ENCODE results near the gene AAMP.

AAMP gene

GRCh38 chr2:218245214-218245613, 24.7 kb downstream of the AAMP start:
- no peak for TF ChIP-seq CTCF (IDR thresholded peaks at IDR 0.05)
- Mint-ChIP-seq H3K4me3 (no peak overlapping the region), H3K9me3 (no peaks in the 10 kb centered on the region), H3K27ac (no peak overlapping the region), H3K36me3 (ENCODE audit: low read depth) (peaks cover 68% of the 10 kb centered on the region), H3K27me3 (ENCODE audit: low read depth, poor library complexity) (no peaks in the 10 kb centered on the region), H3K4me1 (no peaks in the 10 kb centered on the region)
- no peak for DNase-seq

GRCh38 chr2:218244665-218245064, 25.3 kb downstream of the AAMP start:
- no peak for DNase-seq
- Mint-ChIP-seq H3K27ac (no peak overlapping the region), H3K4me3 (no peak overlapping the region), H3K27me3 (ENCODE audit: low read depth, poor library complexity) (no peaks in the 10 kb centered on the region), H3K9me3 (no peaks in the 10 kb centered on the region), H3K4me1 (no peaks in the 10 kb centered on the region), H3K36me3 (ENCODE audit: low read depth) (peaks cover 68% of the 10 kb centered on the region)
- TF ChIP-seq CTCF (IDR thresholded peaks at IDR 0.05) = no peak

- Mint-ChIP-seq H3K4me1 (no peaks in the 10 kb centered on the region), H3K9me3 (no peaks in the 10 kb centered on the region), H3K4me3 (no peak overlapping the region), H3K36me3 (ENCODE audit: low read depth) (peaks cover 68% of the 10 kb centered on the region), H3K27ac (no peak overlapping the region), H3K27me3 (ENCODE audit: low read depth, poor library complexity) (no peaks in the 10 kb centered on the region)
- DNase-seq = no peak
- no peak for TF ChIP-seq CTCF (IDR thresholded peaks at IDR 0.05)
Observed at GRCh38 chr2:218244204-218244603, 25.7 kb downstream of the AAMP start.

GRCh38 chr2:218238887-218239286, 31.1 kb downstream of the AAMP start:
- no peak overlapping the region for H3K4me3 Mint-ChIP-seq
- TF ChIP-seq CTCF (IDR thresholded peaks at IDR 0.05) = no peak
- H3K36me3 Mint-ChIP-seq (ENCODE audit: low read depth) = peaks cover 66% of the 10 kb centered on the region
- H3K4me1 Mint-ChIP-seq = no peaks in the 10 kb centered on the region
- no peaks in the 10 kb centered on the region for H3K9me3 Mint-ChIP-seq
- no peaks in the 10 kb centered on the region for H3K27me3 Mint-ChIP-seq (ENCODE audit: low read depth, poor library complexity)
- H3K27ac Mint-ChIP-seq = no peak overlapping the region
- no peak for DNase-seq

DNA sequence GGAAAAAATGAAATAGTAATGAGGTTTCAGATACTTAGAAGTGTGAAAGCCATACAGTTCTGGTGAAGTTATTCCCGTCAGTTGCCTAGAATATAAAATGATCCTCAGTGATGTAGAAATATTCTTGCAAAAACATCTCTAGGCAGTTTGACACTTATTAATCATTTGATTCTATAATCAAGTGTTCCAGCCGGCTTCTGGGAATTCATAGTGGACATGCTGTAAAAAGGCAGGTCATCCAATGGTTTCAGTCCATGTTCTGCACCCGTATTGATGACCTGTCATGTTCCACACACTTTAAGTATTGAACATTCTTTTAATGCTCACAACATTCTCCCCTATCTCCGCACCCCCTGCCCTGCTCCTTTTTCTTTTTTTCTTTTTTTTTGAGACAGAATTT, 33.1 kb downstream of the AAMP start:
- no peak overlapping the region for H3K4me3 Mint-ChIP-seq
- no peak for TF ChIP-seq CTCF (IDR thresholded peaks at IDR 0.05)
- no peak overlapping the region for H3K27ac Mint-ChIP-seq
- no peaks in the 10 kb centered on the region for H3K9me3 Mint-ChIP-seq
- DNase-seq = no peak
- H3K36me3 Mint-ChIP-seq (ENCODE audit: low read depth) = peaks cover 71% of the 10 kb centered on the region
- no peaks in the 10 kb centered on the region for H3K27me3 Mint-ChIP-seq (ENCODE audit: low read depth, poor library complexity)
- H3K4me1 Mint-ChIP-seq = no peaks in the 10 kb centered on the region

DNA sequence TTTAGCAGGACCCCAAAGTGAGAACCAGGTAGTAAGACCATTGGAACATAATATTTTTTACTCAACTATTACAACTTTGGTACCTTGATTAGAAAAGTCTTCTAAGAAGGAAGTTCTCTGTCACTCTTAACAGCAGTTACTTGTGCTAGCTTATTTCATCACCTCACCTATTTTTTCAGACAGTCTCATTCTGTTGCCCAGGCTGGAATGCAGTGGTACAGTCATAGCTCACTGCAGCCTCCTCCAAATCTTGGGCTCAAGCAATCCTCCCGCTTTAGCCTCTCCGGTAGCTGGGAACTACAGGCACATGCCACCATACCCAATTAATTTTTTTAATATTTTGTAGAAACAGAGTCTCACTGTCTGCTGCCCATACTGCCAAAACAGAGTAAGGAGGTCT, 34.9 kb downstream of the AAMP start:
- no peak for TF ChIP-seq CTCF (IDR thresholded peaks at IDR 0.05)
- Mint-ChIP-seq H3K4me1 (no peaks in the 10 kb centered on the region), H3K27me3 (ENCODE audit: low read depth, poor library complexity) (no peaks in the 10 kb centered on the region), H3K9me3 (no peaks in the 10 kb centered on the region), H3K27ac (peak overlapping the region; percentile 61), H3K4me3 (no peak overlapping the region), H3K36me3 (ENCODE audit: low read depth) (peaks cover 73% of the 10 kb centered on the region)
- no peak for DNase-seq
